K562 (cell line): ENCODE results near the gene NMNAT1. TPM values are rescaled to one million over a fixed set of nuclear protein-coding genes. Genes with fewer than 3 reads are reported as not detected.
A peak's percentile ranks its signal among the peaks of the same experiment; 100 is the strongest.

Experiments
- ARNT ChIP-seq, 2 experiments: fragments of 450-650 bp; IDR thresholded peaks; 2 replicates each; pipeline ENCODE4 v1.6.1; 2016; ENCODE audit warnings: mild to moderate bottlenecking in 1 of 2
- ATF7 ChIP-seq: fragments of 450-650 bp; IDR thresholded peaks from 2 replicates; pipeline ENCODE4 v1.7.1; 2014; ENCODE audit warnings: mild to moderate bottlenecking, moderate library complexity
- ELF4 ChIP-seq: fragments of 450-650 bp; formaldehyde crosslinking; IDR thresholded peaks from 2 replicates; pipeline ENCODE4 v1.4.0; 2022; ENCODE audit warnings: missing genetic modification characterization
- EP400 ChIP-seq: fragments of 450-650 bp; IDR thresholded peaks from 2 replicates; pipeline ENCODE4 v1.6.1; 2017; ENCODE audit warnings: antibody characterized with exemption, mild to moderate bottlenecking, moderate library complexity
- FOXA1 ChIP-seq: fragments of 450-650 bp; IDR thresholded peaks from 2 replicates; pipeline ENCODE4 v1.6.1; 2016; ENCODE audit warnings: mild to moderate bottlenecking, borderline replicate concordance
- IRF9 ChIP-seq: fragments of 450-650 bp; IDR thresholded peaks from 2 replicates; pipeline ENCODE4 v1.6.1; 2016; ENCODE audit warnings: missing biosample characterization, missing genetic modification characterization
- KDM5B ChIP-seq: fragments of 200-600 bp; sonication (generic); IDR thresholded peaks from 2 replicates; pipeline ENCODE4 v1.6.1; 2012; ENCODE audit warnings: low read depth, mild to moderate bottlenecking, moderate library complexity, low read length, control low read depth, inconsistent platforms; ENCODE audit not compliant: insufficient replicate concordance
- LCOR ChIP-seq: sonication (generic); formaldehyde crosslinking; IDR thresholded peaks from 2 replicates; pipeline ENCODE4 v1.8.0; 2022; ENCODE audit warnings: mild to moderate bottlenecking, missing genetic modification reagents
- MBD2 ChIP-seq: sonication (generic); IDR thresholded peaks from 2 replicates; pipeline ENCODE4 v1.6.1; 2016; ENCODE audit warnings: low read depth, borderline replicate concordance
- MECOM ChIP-seq: fragments of 250-450 bp; sonication (Bioruptor Pico); IDR thresholded peaks from 2 replicates; pipeline ENCODE4 v1.8.0; 2022; ENCODE audit warnings: inconsistent platforms
- MTA1 ChIP-seq: fragments of 450-650 bp; IDR thresholded peaks from 2 replicates; pipeline ENCODE4 v1.6.1; 2017; ENCODE audit warnings: borderline replicate concordance
- MXI1 ChIP-seq: IDR thresholded peaks from 2 replicates; pipeline ENCODE4 v1.6.1; 2011; ENCODE audit warnings: low read depth, mild to moderate bottlenecking, improper control_type of control experiment, low read length
- NKRF ChIP-seq: fragments of 450-650 bp; IDR thresholded peaks from 2 replicates; pipeline ENCODE4 v1.6.1; 2016; ENCODE audit warnings: borderline replicate concordance
- SUPT5H ChIP-seq: fragments of 450-650 bp; IDR thresholded peaks from 2 replicates; pipeline ENCODE4 v1.6.1; 2016
- ZBED1 ChIP-seq: IDR thresholded peaks from 2 replicates; pipeline ENCODE4 v1.6.1; 2014
- ZBTB34 ChIP-seq: fragments of 250-450 bp; sonication (Bioruptor Pico); IDR thresholded peaks from 2 replicates; pipeline ENCODE4 v1.8.0; 2021; ENCODE audit warnings: mild to moderate bottlenecking, moderate library complexity
- ZBTB7A ChIP-seq: IDR thresholded peaks from 2 replicates; pipeline ENCODE4 v1.6.1; 2011; ENCODE audit warnings: low read depth, mild to moderate bottlenecking, low read length, moderate library complexity, borderline replicate concordance; ENCODE audit not compliant: control insufficient read depth
- ZNF274 ChIP-seq: IDR thresholded peaks from 2 replicates; pipeline ENCODE4 v1.6.1; 2011; ENCODE audit warnings: low read depth, mild to moderate bottlenecking, low read length, moderate library complexity, borderline replicate concordance
- ZNF311 ChIP-seq: fragments of 250-450 bp; sonication (Bioruptor Pico); IDR thresholded peaks from 2 replicates; pipeline ENCODE4 v1.4.0; 2020; ENCODE audit warnings: mild to moderate bottlenecking, moderate library complexity
- ZNF384 ChIP-seq: IDR thresholded peaks from 2 replicates; pipeline ENCODE4 v1.6.1; 2012; ENCODE audit warnings: low read depth, low read length, improper control_type of control experiment
- polyA plus RNA-seq, 8 experiments: library from polyadenylated mRNA; depleted of rRNA in 4 of 8; stranded (reverse) in 5 of 8; unstranded in 3 of 8; fragments of >200 nt; fragmentation: Nextera tagmentation in 2 of 8; fragmentation: Illumina TruSeq in 1 of 8; extraction: Ambion mirVana in 2 of 8; extraction: Trizol in 1 of 8; gene quantifications; 2 replicates each; pipeline versions ENCODE4 v1.2.1 to v1.2.3, GENCODE V29; 2011 to 2014; ENCODE audit warnings: inconsistent platforms in 1 of 8, missing spikeins in 1 of 8
- total RNA-seq, 7 experiments: library from RNA; depleted of rRNA in 6 of 7; stranded (reverse); fragments of >200 nt in 6 of 7; fragmentation: Illumina TruSeq in 2 of 7; extraction: Trizol in 2 of 7; gene quantifications; 2 replicates each; pipeline versions ENCODE4 v1.2.1 to v1.2.3, GENCODE V29; 2011 to 2021; ENCODE audit warnings: low replicate concordance in 1 of 7
- TF ChIP-seq, protein P1 (sequence below), 3 experiments: fragments of 200-800 bp in 1 of 3; sonication (Bioruptor generic) in 1 of 3; sonication (generic) in 1 of 3; formaldehyde crosslinking in 1 of 3; IDR thresholded peaks; 2 replicates each; pipeline versions ENCODE4 v1.6.1 to v1.8.0; 2016 to 2022; ENCODE audit warnings: mild to moderate bottlenecking in 2 of 3, missing compliant biosample characterization in 2 of 3, missing genetic modification characterization in 2 of 3, missing genetic modification reagents in 1 of 3

Gene NMNAT1
- total and polyA plus RNA-seq, 9 of the 15 experiments (the other 6 are each of a cell fraction or from before 2014, with no cell fraction given): 5.1 to 14.6 (median 12.1) TPM

GRCh38 chr1:9910423-9911178 is 32.7 kb upstream of the NMNAT1 start (continued):
- TF ChIP-seq EP400: peak; percentile 76
- TF ChIP-seq MTA1: peak; percentile 68; the same call in 1 of the 2 replicates
- no peak for TF ChIP-seq MECOM (CRISPR knock-in tag)
- TF ChIP-seq, protein P1, sequence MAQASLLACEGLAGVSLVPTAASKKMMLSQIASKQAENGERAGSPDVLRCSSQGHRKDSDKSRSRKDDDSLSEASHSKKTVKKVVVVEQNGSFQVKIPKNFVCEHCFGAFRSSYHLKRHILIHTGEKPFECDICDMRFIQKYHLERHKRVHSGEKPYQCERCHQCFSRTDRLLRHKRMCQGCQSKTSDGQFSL (CRISPR knock-in tag; IDR thresholded peaks at IDR 0.05): no peak
- TF ChIP-seq, protein P1 (tag; IDR thresholded peaks at IDR 0.05): no peak
- TF ChIP-seq ZNF274: no peak
- peak; percentile 79; the same call in 1 of the 2 replicates for TF ChIP-seq NKRF
- 0 out of 2 replicates have a peak, but pooled peaks have one; percentile 41 for TF ChIP-seq ZBED1
- TF ChIP-seq MBD2: peak; percentile 81; the same call in 1 of the 2 replicates
- TF ChIP-seq ARNT (IDR thresholded peaks at IDR 0.05): peak in 1 of 2 experiments; percentile 65; a peak in 1 of 4 replicates
- no peak for TF ChIP-seq ZNF384
- TF ChIP-seq ELF4 (CRISPR knock-in tag): 0 out of 2 replicates have a peak, but pooled peaks have one; percentile 5
- peak; percentile 13; the same call in 1 of the 2 replicates for TF ChIP-seq ZBTB7A
- TF ChIP-seq IRF9 (tag): no peak
- TF ChIP-seq FOXA1: no peak
- TF ChIP-seq ZNF311 (CRISPR knock-in tag): no peak
- TF ChIP-seq KDM5B: peak; percentile 87
- peak; percentile 15; the same call in 1 of the 2 replicates for TF ChIP-seq MXI1
- TF ChIP-seq ATF7: peak; percentile 90
- peak; percentile 92 for TF ChIP-seq SUPT5H
- peak; percentile 64; the same call in 1 of the 2 replicates for TF ChIP-seq LCOR (CRISPR knock-in tag)
- TF ChIP-seq ZBTB34 (CRISPR knock-in tag): no peak
